IMR-90 (cell line): ENCODE data around the gene GABRE. TPM values are rescaled to one million over a fixed set of nuclear protein-coding genes. Genes with fewer than 3 reads are reported as not detected.

Experiments
- ATAC-seq: fragments of 200-7000 bp; cut with Tn5 transposase; 2 replicates; pipeline ENCODE4 v1.9.1; 2020; ENCODE audit warnings: low read depth, mild to moderate bottlenecking, moderate library complexity
- BruUV-seq: library from RNA; stranded (reverse); fragments of 400-500 nt; replicated peaks from 2 replicates; lab custom pipeline; 2021; lab: Mats Ljungman, UMichigan
- CTCF ChIA-PET: fragments of 300-600 bp; formaldehyde crosslinking; extraction: SDS; loops from one replicate; lab custom pipeline; 2021; ENCODE audit warnings: antibody characterized with exemption; lab: Yijun Ruan, JAX
- POLR2A ChIA-PET: fragments of 300-600 bp; sonication (Branson Sonifier 250); formaldehyde crosslinking; loops from one replicate; lab custom pipeline; 2022; ENCODE audit warnings: antibody characterized with exemption; ENCODE audit not compliant: unreplicated experiment; lab: Charles Lee
- DNase-seq: peaks from one replicate; pipeline ENCODE4 v3.0.0; 2013
- H2AFZ ChIP-seq: replicated peaks from 2 replicates; pipeline ENCODE3; 2013; ENCODE audit warnings: low read length, mild to moderate bottlenecking; ENCODE audit not compliant: poor library complexity
- H2AK5ac ChIP-seq: 2 replicates; pipeline ENCODE4 v1.6.1; 2013; ENCODE audit warnings: low read depth, low read length, inconsistent platforms
- H2AK9ac ChIP-seq: replicated peaks from 2 replicates; pipeline ENCODE3; 2013; ENCODE audit warnings: mild to moderate bottlenecking, low read depth, low read length, moderate library complexity; ENCODE audit not compliant: poor library complexity
- H2BK120ac ChIP-seq: 2 replicates; pipeline ENCODE4 v1.6.1; 2013; ENCODE audit warnings: low read depth, low read length, inconsistent platforms
- H2BK15ac ChIP-seq: 3 replicates; pipeline ENCODE4 v1.6.1; 2013; ENCODE audit warnings: low read depth, low read length, inconsistent platforms
- H2BK20ac ChIP-seq: 2 replicates; pipeline ENCODE4 v1.6.1; 2013; ENCODE audit warnings: low read depth, mild to moderate bottlenecking, inconsistent platforms, low read length, moderate library complexity
- H2BK5ac ChIP-seq: 2 replicates; pipeline ENCODE4 v1.6.1; 2013; ENCODE audit warnings: mild to moderate bottlenecking, low read depth, low read length, inconsistent platforms; ENCODE audit not compliant: poor library complexity, severe bottlenecking
- H3K14ac ChIP-seq: replicated peaks from 2 replicates; pipeline ENCODE4 v1.6.1; 2013; ENCODE audit warnings: low read depth, low read length, inconsistent platforms
- H3K18ac ChIP-seq: 2 replicates; pipeline ENCODE4 v1.6.1; 2013; ENCODE audit warnings: low read depth, low read length, control low read depth
- H3K23ac ChIP-seq: 2 replicates; pipeline ENCODE4 v1.6.1; 2013; ENCODE audit warnings: low read depth, low read length, inconsistent platforms
- H3K27ac ChIP-seq: 2 replicates; pipeline ENCODE4 v1.5.1; 2013; ENCODE audit warnings: mild to moderate bottlenecking, control low read depth, low read length; ENCODE audit not compliant: insufficient read depth
- H3K27me3 ChIP-seq: 2 replicates; pipeline ENCODE4 v1.6.1; 2013; ENCODE audit warnings: low read length; ENCODE audit not compliant: control insufficient read depth, insufficient read depth
- H3K36me3 ChIP-seq: 2 replicates; pipeline ENCODE4 v1.6.1; 2013; ENCODE audit warnings: low read length, mixed read lengths; ENCODE audit not compliant: control insufficient read depth, insufficient read depth
- H3K4ac ChIP-seq: 2 replicates; pipeline ENCODE4 v1.6.1; 2013; ENCODE audit warnings: low read depth, low read length, inconsistent platforms
- H3K4me1 ChIP-seq: 2 replicates; pipeline ENCODE4 v1.6.1; 2013; ENCODE audit warnings: low read length, mixed read lengths; ENCODE audit not compliant: control insufficient read depth, insufficient read depth
- H3K4me2 ChIP-seq: 2 replicates; pipeline ENCODE4 v1.6.1; 2013; ENCODE audit warnings: low read depth, mild to moderate bottlenecking, control low read depth, low read length, moderate library complexity
- H3K4me3 ChIP-seq: 2 replicates; pipeline ENCODE4 v1.5.1; 2013; ENCODE audit warnings: low read depth, mild to moderate bottlenecking, control low read depth, low read length, moderate library complexity; ENCODE audit not compliant: insufficient read depth
- H3K56ac ChIP-seq: 2 replicates; pipeline ENCODE4 v1.6.1; 2013; ENCODE audit warnings: low read length, inconsistent platforms; ENCODE audit not compliant: insufficient read depth; ENCODE audit errors: extremely low read depth
- H3K79me1 ChIP-seq, 2 experiments: 2 replicates each; pipeline ENCODE4 v1.6.1; 2013; ENCODE audit warnings: low read length in 2 of 2, inconsistent platforms in 1 of 2, low read depth in 1 of 2
- H3K9ac ChIP-seq: 2 replicates; pipeline ENCODE4 v1.6.1; 2013; ENCODE audit warnings: low read depth, low read length, control low read depth
- H3K9me1 ChIP-seq: 2 replicates; pipeline ENCODE4 v1.6.1; 2013; ENCODE audit warnings: low read length, inconsistent platforms; ENCODE audit not compliant: insufficient read depth
- H3K9me3 ChIP-seq: 2 replicates; pipeline ENCODE4 v1.6.1; 2013; ENCODE audit warnings: low read length; ENCODE audit not compliant: control insufficient read depth, insufficient read depth
- H4K20me1 ChIP-seq: 2 replicates; pipeline ENCODE4 v1.6.1; 2013; ENCODE audit warnings: low read length, inconsistent platforms; ENCODE audit not compliant: insufficient read depth
- H4K5ac ChIP-seq: 2 replicates; pipeline ENCODE4 v1.6.1; 2013; ENCODE audit warnings: mild to moderate bottlenecking, low read depth, low read length, control low read depth
- H4K8ac ChIP-seq, 2 experiments: 2 replicates each; pipeline ENCODE4 v1.6.1; 2013; ENCODE audit warnings: low read depth in 2 of 2, low read length in 2 of 2, control low read depth in 1 of 2, inconsistent platforms in 1 of 2
- H4K91ac ChIP-seq: 2 replicates; pipeline ENCODE4 v1.6.1; 2013; ENCODE audit warnings: low read depth, low read length, inconsistent platforms; ENCODE audit not compliant: insufficient read depth
- BHLHE40 ChIP-seq: fragments of 150-350 bp; IDR thresholded peaks from 2 replicates; pipeline ENCODE4 v1.6.1; 2016; ENCODE audit warnings: mild to moderate bottlenecking, low read depth, low read length
- CEBPB ChIP-seq: IDR thresholded peaks from 2 replicates; pipeline ENCODE4 v1.6.1; 2012; ENCODE audit warnings: low read depth, low read length, improper control_type of control experiment
- CHD1 ChIP-seq: IDR thresholded peaks from 2 replicates; pipeline ENCODE4 v1.6.1; 2012; ENCODE audit warnings: low read depth, low read length, improper control_type of control experiment
- CTCF ChIP-seq: conservative IDR thresholded peaks from 2 replicates; pipeline ENCODE4 v1.5.1; 2012; ENCODE audit warnings: mild to moderate bottlenecking, low read depth, low read length, improper control_type of control experiment
- ELK1 ChIP-seq: fragments of 150-350 bp; IDR thresholded peaks from 2 replicates; pipeline ENCODE4 v1.6.1; 2016; ENCODE audit warnings: low read depth, mild to moderate bottlenecking, low read length, moderate library complexity, borderline replicate concordance
- FOS ChIP-seq: fragments of 150-350 bp; IDR thresholded peaks from 2 replicates; pipeline ENCODE4 v1.6.1; 2016; ENCODE audit warnings: low read depth, low read length
- MAFK ChIP-seq: IDR thresholded peaks from 2 replicates; pipeline ENCODE4 v1.6.1; 2012; ENCODE audit warnings: low read depth, low read length, improper control_type of control experiment
- MAZ ChIP-seq: IDR thresholded peaks from 2 replicates; pipeline ENCODE4 v1.6.1; 2012; ENCODE audit warnings: low read depth, mild to moderate bottlenecking, low read length, improper control_type of control experiment, moderate library complexity, borderline replicate concordance
- MXI1 ChIP-seq: IDR thresholded peaks from 2 replicates; pipeline ENCODE4 v1.6.1; 2012; ENCODE audit warnings: low read depth, mild to moderate bottlenecking, low read length, moderate library complexity, borderline replicate concordance
- NFE2L2 ChIP-seq: fragments of 150-350 bp; IDR thresholded peaks from 2 replicates; pipeline ENCODE4 v1.6.1; 2016; ENCODE audit warnings: low read depth, mild to moderate bottlenecking, low read length
- POLR2A ChIP-seq: IDR thresholded peaks from 2 replicates; pipeline ENCODE4 v1.6.1; 2012; ENCODE audit warnings: mild to moderate bottlenecking, low read depth, low read length
- RAD21 ChIP-seq: IDR thresholded peaks from 2 replicates; pipeline ENCODE4 v1.6.1; 2012; ENCODE audit warnings: low read length, improper control_type of control experiment
- RCOR1 ChIP-seq: IDR thresholded peaks from 2 replicates; pipeline ENCODE4 v1.6.1; 2012; ENCODE audit warnings: mild to moderate bottlenecking, low read length, improper control_type of control experiment; ENCODE audit not compliant: insufficient replicate concordance
- RFX5 ChIP-seq: IDR thresholded peaks from 2 replicates; pipeline ENCODE4 v1.8.0; 2012; ENCODE audit warnings: low read depth, mild to moderate bottlenecking, low read length, moderate library complexity
- SMC3 ChIP-seq: fragments of 150-350 bp; IDR thresholded peaks from 2 replicates; pipeline ENCODE4 v1.6.1; 2016; ENCODE audit warnings: low read depth, mild to moderate bottlenecking, antibody characterized with exemption, low read length, moderate library complexity
- WGBS, 2 experiments: methylation state at CpG; one replicate each; pipeline versions ENCODE4 v1.1.5 to v1.1.7; 2013; ENCODE audit warnings: missing lambda C conversion rate in 2 of 2; ENCODE audit not compliant: insufficient read length in 1 of 2; ENCODE audit errors: extremely low coverage in 2 of 2; 5-methylcytosine and 5-hydroxymethylcytosine counted together
- dilution Hi-C: fragments of 300-500 bp; cut with HindIII; formaldehyde crosslinking; loops from one replicate; pipeline ENCODE4 v1.14.3; 2018; ENCODE audit warnings: low sequenced_read_pairs; ENCODE audit not compliant: unreplicated experiment
- in situ Hi-C: fragments of 300-500 bp; cut with MboI; formaldehyde crosslinking; loops from 3 replicates; pipeline ENCODE4 v1.14.3; 2019; ENCODE audit warnings: low sequenced_read_pairs, inconsistent platforms, mixed read lengths
- intact Hi-C: fragments of 100-400 bp; cut with micrococcal nuclease; formaldehyde crosslinking; loops from 2 replicates; pipeline ENCODE4 v1.10.0; 2022
- polyA plus RNA-seq, 3 experiments: library from polyadenylated mRNA; depleted of rRNA; stranded (reverse); fragments of >200 nt; gene quantifications; 2 replicates each; pipeline ENCODE4 v1.2.3, GENCODE V29; 2012; ENCODE audit warnings: low replicate concordance in 1 of 3
- total RNA-seq: library from RNA; depleted of rRNA; stranded (reverse); fragments of >200 nt; gene quantifications from 2 replicates; pipeline ENCODE4 v1.2.3, GENCODE V29; 2012
- TF ChIP-seq, protein P1 (sequence below): fragments of 150-350 bp; IDR thresholded peaks from 2 replicates; pipeline ENCODE4 v1.6.1; 2017; ENCODE audit warnings: mild to moderate bottlenecking, antibody characterized with exemption, low read length, low read depth

Gene GABRE
- total and polyA plus RNA-seq, 2 of the 4 experiments (the other 2 are of a cell fraction), result 1.3 to 1.6 TPM

GRCh38 chrX:151929126-151929525 lies 45.4 kb downstream of the GABRE start:
- TF ChIP-seq RCOR1 (no peak), POLR2A (no peak), CTCF (no peak), CHD1 (no peak), MAFK (no peak), RAD21 (no peak), BHLHE40 (no peak), MAZ (no peak), RFX5 (no peak), SMC3 (no peak), FOS (no peak), ELK1 (no peak), CEBPB (no peak), NFE2L2 (no peak), MXI1 (no peak)
- TF ChIP-seq, protein P1, sequence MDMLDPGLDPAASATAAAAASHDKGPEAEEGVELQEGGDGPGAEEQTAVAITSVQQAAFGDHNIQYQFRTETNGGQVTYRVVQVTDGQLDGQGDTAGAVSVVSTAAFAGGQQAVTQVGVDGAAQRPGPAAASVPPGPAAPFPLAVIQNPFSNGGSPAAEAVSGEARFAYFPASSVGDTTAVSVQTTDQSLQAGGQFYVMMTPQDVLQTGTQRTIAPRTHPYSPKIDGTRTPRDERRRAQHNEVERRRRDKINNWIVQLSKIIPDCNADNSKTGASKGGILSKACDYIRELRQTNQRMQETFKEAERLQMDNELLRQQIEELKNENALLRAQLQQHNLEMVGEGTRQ, result no peak
- no peak overlapping the region for H2BK20ac ChIP-seq
- no peaks in the 10 kb centered on the region for H3K4me1 ChIP-seq
- no peak overlapping the region for H3K18ac ChIP-seq
- H3K27me3 ChIP-seq, result no peaks in the 10 kb centered on the region
- no peak overlapping the region for H2AK9ac ChIP-seq
- H4K91ac ChIP-seq, result no peak overlapping the region
- no peak overlapping the region for H3K56ac ChIP-seq
- no TSS peak for BruUV-seq
- H4K5ac ChIP-seq, result no peak overlapping the region
- POLR2A ChIA-PET, result no interaction called here
- dilution Hi-C loops, result no loop called here
- H3K27ac ChIP-seq, result no peak overlapping the region
- peaks cover 6% of the 10 kb centered on the region; the same call in 1 of the 2 replicates for H3K9me3 ChIP-seq
- H4K20me1 ChIP-seq, result no peaks in the 10 kb centered on the region
- no peak overlapping the region for H3K23ac ChIP-seq
- H4K8ac ChIP-seq, result no peak overlapping the region
- no peak overlapping the region for H2AK5ac ChIP-seq
- no peak overlapping the region for H3K4me2 ChIP-seq
- in situ Hi-C loops, result no loop called here
- no peak overlapping the region for H2AFZ ChIP-seq
- no peak overlapping the region for H3K14ac ChIP-seq
- H3K4ac ChIP-seq, result no peak overlapping the region
- H3K9ac ChIP-seq, result no peak overlapping the region
- no peaks in the 10 kb centered on the region for H3K9me1 ChIP-seq
- H3K36me3 ChIP-seq, result no peaks in the 10 kb centered on the region
- intact Hi-C loops, result no loop called here
- H2BK5ac ChIP-seq, result no peak overlapping the region
- no peak overlapping the region for H2BK15ac ChIP-seq
- CTCF ChIA-PET, result no interaction called here
- no peak overlapping the region for H3K4me3 ChIP-seq
- WGBS, 2 experiments, result no CpG with 5 or more reads among the region's 4 CpGs
- no peak overlapping the region for H2BK120ac ChIP-seq
- no peaks in the 10 kb centered on the region for H3K79me1 ChIP-seq
- no peak for ATAC-seq
- DNase-seq, result no peak
